GM19438 (cell line): ENCODE data around the gene APLF.
"Not testable (repeated sequence)": the region's sequence is repeated elsewhere in the genome, so short reads cannot be mapped to it uniquely, and the experiment has no call there.

ENCODE experiments used
- ATAC-seq: cut with Tn5 transposase; IDR thresholded peaks from one replicate; pipeline ENCODE4 v1.9.1; 2021; ENCODE audit warnings: low read depth; ENCODE audit not compliant: unreplicated experiment

APLF gene

GRCh38 chr2:68475110-68475509 is 7.7 kb downstream of the APLF start:
- no peak for ATAC-seq

GRCh38 chr2:68475576-68475975 is 8.2 kb downstream of the APLF start:
- ATAC-seq = no peak

- ATAC-seq = no peak
Measured at GRCh38 chr2:68476454-68476853, 9.1 kb downstream of the APLF start.

DNA sequence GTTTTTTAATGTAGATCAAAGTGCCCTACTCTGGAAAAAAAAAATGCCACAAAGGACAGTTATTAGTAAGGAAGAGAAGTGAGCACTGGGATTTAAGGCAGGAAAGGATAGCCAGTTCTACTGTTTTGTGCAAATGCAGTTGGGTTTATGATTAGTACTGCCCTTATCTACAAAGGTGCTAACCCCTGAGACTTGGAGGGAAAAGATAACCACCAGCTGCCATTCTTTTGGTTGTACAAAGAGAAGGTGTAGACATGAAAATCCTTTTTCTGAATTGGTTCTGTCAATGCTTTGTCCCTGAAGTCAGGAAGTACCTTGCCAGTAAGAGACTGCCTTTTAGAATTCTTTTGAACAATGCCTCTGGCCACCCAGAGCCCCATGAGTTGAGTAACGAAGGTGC is 11.3 kb downstream of the APLF start:
- ATAC-seq = no peak

- ATAC-seq = no peak
Measured at GRCh38 chr2:68482296-68482820, 15.0 kb downstream of the APLF start.

DNA sequence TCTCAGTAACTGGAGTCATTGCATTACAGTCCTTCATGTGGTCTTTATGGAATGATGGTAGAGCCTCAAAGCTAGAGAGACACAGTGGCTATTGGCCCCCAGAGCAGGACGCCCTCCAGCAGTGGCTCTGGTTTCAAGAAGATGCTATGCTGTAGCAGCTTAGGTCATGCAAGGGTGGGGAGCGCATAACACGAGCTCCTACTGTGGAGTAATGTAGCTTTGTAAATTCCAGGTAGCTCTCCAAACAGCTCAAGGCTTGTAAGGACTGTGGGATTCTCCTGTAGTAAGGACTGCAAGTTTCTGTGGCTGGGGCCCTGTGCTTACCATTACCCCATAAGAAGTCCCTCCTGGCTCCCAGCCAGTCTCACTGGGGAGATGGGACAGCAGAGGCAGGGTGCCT is 15.6 kb downstream of the APLF start:
- ATAC-seq = no peak

DNA sequence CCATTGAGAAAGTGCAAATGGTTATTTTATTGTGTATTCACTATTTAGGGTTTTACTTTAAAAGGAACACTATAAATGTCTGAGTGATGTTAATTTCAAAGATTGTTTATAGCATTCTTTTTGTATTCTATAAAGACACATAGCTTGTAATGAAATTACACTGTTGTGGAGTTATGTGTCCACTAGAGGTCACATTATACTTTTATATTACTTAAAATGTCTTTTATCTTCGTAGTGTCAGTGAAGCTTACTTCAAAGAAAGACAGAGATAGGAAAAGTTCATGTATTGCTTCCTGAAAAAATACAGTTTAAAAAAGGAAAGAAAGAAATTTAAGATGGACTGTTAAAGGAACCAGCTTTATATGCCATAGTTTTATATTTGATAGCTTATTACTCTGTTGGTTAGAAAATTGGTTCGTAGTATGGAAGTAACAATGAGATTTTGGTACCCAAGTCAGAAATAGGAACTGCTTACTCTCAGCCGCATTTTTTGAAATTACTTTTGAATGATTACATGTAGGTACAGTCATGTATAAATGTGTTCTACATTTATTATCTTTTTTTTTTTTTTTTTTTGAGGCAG is 20.5 kb downstream of the APLF start:
- no peak for ATAC-seq

DNA sequence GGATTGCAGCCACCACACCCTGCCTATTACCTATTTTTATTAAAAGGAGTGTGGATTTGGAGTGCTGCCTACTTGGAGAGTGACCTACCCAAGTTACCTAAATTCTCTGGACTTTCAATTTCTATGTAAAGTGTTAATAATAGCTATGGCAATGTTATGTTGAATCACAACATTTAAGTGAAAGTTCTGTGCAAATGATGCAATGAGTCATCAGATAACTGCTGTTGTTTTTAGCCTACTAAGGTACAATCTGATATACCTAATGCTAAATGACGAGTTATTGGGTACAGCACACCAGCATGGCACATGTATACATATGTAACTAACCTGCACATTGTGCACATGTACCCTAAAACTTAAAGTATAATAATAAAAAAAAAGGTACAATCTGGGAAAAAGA is 21.2 kb downstream of the APLF start:
- ATAC-seq = not testable (repeated sequence)

GRCh38 chr2:68489282-68489681 is 21.9 kb downstream of the APLF start:
- no peak for ATAC-seq

- ATAC-seq = no peak
Measured at GRCh38 chr2:68491582-68491981, 24.2 kb downstream of the APLF start.

GRCh38 chr2:68499133-68499532 is 31.7 kb downstream of the APLF start:
- ATAC-seq = no peak

- ATAC-seq = no peak
Measured at GRCh38 chr2:68500649-68501048, 33.3 kb downstream of the APLF start.

GRCh38 chr2:68501768-68502167 is 34.4 kb downstream of the APLF start:
- ATAC-seq = no peak

GRCh38 chr2:68505603-68506159 is 38.3 kb downstream of the APLF start:
- no peak for ATAC-seq

DNA sequence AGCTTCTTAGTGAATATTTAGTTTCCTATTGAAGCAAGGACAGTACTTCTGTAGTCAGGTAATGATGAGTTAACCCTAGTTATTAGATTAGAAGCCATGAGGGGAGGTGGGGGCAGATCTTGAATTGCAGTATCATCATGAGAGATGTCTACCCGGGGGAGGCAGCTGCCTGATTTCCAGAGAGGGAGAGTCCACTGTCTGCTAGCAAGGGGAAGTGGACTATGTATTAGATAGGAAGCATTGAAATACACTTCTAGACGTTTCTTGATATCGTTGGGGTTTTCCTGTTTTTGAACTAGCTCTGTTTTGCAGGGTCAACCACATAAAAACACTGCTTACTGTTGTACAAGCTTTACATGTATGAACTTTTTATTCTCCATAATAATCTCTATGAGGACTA is 38.8 kb downstream of the APLF start:
- ATAC-seq = no peak

DNA sequence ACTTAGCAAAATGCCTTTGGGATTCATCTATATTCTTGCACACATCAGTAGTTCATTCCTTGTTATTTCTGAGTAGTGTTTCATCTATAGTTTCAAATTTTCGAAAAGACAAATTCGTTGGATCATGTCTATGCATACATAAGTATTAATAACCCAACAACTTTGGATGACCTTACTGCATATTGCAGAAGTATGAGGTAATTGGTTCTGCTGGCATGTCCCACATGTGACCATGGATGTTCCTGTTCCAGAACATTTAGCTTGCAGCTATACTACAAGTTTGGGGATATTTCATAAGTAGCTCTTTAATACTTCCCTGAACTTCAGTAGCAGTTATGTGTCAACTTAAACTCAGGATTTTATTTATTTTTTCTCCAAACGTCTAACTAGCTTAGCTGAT is 44.9 kb downstream of the APLF start:
- ATAC-seq = no peak

- no peak for ATAC-seq
Measured at GRCh38 chr2:68512966-68513365, 45.6 kb downstream of the APLF start.

DNA sequence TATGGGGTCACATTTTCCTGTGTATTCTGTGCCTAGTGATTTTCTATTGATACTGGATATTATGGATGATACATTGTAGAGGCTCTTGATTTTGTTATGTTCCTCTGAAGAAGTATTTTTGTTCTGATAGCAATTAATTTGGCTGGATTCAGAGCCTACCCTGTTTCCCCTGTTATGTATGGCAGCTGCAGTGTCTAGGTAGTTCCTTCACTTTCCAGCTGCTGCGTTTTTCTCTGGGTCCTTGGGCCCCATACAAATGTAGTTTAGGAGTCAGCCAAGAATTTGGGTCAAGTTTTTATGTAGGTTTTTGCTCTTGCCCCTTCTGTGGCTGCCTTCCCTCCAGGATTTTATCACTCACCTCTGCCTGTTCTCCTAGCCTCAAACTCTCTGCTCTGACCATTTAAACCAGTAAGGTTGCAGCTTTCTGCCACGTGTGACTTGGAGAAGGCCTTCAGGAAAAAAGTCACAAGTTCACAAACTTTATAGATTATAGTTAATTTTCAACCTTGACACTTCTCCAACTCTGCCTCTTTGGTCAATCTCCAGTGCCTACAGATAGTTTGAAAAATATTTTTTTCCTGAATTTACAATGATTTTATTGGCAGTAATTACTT is 47.0 kb downstream of the APLF start:
- ATAC-seq = no peak

DNA sequence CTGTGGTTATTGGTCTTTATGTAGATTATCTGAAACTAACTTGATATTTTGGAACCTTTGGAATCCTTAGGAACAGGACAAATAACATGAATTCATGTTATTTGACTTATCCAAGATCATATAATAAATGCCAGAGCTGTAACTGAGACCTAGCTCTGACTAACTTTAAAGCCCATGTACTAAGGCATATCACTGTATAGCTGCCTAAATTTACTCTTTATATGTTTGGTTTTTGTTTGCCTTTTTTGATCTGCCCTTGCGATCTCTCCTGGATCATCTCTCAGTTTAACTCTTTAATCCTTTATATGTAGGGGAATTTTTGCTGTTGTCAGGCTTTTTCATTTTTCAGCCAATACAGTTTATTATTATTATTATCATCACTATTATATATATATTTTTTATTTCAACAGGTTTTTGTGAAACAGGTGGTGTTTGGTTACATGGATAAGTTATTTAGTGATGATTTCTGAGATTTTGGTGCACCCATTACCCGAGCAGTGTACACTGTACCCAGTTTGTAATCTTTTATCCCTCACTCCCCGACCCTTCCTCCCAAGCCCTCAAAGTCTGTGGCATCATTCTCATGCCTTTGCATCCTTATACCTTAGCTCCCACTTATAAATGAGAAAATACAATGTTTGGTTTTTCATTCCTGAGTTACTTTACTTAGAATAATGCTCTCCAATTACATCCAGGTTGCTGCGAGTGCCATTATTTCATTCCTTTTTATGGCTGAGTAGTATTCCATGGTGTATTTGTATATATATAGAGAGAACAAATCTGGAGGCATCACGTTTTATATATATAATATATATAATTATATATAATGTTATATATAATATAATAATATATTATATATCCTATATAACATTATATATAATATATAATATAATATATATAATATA is 48.9 kb downstream of the APLF start:
- no peak for ATAC-seq

DNA sequence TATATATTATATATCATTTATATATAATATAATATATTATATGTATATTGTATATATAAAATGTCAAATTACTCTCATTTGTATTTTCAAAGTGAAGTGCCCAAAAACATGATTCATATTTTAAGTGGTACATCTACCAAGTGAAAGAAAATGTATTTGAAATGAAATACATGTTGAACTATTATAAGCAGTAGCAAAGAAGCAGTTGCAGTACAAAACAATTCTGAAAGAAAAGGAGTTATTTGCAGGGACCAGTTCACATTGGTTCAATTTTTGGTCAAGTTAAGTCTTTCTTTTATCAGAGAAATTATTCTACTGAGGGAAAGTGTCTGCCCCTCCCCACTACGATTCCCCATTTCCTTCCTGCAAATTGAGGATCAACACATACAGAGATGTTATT is 51.9 kb downstream of the APLF start:
- no peak for ATAC-seq

GRCh38 chr2:68521037-68521436 is 53.7 kb downstream of the APLF start:
- no peak for ATAC-seq
